Femur (tissue), 1 donor: Measurements from ENCODE around the gene FAM3D.

Source experiments
- DNase-seq: peaks from one replicate; pipeline ENCODE4 v3.0.0-alpha.2; 2017

The FAM3D gene

DNA sequence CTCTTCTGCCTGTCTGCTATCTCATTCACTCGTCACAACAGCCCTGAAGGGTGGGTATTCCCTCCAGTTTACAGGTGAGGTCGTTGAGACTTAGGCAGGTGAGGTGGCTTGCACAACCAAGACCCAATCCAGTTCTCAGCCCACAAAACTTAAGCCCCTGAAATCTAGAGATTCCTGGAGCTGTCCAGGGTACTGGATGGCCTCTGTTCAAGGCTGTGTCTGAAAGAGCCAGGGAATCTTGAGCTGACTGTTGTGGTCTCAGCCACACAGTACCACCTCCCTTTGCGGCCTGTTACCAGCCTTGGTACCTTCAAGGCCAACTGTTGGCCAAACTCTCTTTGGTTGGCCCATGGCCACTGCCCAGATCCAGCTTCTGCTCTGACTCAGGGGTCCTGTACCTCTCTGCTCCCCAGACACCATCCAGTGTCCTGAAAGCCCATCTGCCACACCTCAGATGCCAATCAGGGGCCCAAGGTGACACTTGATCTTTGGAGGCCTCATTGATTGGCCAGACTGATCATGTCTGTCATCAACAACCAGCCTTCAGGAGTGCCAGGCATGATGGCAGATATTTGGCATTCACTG, 78.5 kb downstream of the FAM3D start:
- DNase-seq, result peak; percentile 54

DNA sequence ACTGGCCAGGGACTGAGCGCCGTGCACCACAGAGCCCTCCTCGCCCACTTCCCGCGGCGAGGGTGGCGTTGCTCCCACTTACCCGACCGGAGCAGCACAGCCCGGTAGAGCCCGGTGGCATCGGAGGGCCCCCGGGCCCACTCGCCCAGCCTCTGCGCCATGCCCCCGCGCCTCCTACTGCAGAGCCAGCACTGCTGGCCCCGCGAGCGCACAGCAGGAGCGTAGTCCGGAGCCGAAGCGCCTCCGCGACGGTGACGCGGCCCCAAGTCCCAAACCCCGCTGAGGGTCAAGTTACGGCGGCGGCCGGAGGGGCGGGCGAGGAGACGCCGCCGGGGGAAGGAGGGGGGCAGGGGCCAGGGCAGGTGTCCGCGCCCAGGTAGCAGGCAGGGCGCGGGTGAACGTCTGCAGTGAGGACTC, 79.8 kb downstream of the FAM3D start:
- DNase-seq, result no peak

DNA sequence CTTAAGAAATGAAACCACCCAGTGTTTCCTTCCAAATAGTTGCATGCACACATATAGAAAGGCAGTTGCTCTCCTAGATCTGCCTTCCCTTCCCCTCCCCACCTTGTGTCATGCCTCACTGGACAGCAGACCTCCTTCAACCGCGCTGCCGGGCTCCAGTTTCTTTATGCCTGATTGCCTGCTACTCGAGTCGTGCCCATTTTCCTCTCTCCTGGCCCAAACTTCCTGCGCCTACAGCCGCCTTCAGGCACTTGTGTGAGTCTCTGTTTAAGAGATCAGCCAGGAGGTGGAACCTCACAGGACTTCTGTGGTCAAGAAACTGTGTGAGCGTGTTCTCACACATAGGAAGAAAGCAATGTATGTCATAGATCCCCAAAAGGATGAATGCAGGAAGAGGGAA, 80.6 kb downstream of the FAM3D start:
- DNase-seq, result no peak

DNA sequence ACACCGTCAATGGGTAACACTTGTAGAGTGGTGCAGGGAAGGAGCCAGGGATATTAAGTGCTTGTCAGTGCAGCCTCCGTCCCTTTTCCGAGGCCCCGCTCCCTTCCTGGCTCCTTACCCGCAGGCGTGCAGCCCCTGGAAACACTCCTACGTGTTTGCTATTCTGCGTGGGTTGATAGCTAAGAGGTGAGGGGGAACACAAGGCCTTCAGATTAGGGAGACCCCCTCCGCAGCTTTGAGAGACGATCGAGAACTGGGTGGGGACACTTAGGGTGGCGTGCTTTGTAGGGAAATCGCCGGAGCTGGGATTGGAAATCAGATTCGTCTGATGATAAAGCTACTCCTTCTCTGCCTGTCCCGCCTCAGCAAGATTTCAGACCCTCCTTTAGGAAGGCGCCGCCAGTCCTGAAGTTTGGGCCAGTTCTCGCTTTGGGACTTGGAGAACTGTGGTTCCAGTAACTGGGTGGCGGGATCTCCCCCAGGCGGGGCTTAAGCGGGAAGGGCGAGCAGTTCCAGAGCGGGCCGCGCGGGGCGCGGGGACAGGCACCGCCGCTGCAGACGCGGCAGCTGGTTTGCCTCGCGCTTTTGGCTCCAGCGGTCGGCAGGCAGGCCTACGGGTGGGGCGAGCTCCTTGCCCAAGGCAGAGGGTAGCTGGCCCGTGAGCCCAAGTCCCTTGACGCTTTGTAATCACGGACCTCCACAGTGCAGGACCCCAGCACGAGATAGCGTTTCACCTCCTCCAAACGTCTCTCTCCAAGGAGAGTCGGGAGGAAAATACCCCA, 81.4 kb downstream of the FAM3D start:
- DNase-seq, result peak; percentile 83

DNA sequence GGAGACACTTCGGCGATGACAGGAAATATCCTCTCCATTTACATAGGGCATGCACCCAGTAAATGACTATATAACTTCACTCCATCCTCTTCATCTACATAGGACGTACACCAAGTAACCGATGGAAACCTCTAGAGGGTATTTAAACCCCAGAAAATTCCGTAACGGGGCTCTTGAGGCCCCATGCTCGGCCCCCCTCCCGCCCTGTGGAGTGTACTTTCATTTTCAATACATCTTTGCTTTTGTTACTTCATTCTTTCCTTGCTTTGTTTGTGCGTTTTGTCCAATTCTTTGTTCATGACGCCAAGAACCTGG, 81.9 kb downstream of the FAM3D start:
- DNase-seq, result no peak
